ENCODE data around the gene MAF. TPM values are rescaled to one million over a fixed set of nuclear protein-coding genes. Genes with fewer than 3 reads are reported as not detected.

The MAF gene
- total RNA-seq, 1 donor from 2014 or later = 18.8 TPM

GRCh38 chr16:79562166-79562823 is 38.2 kb downstream of the MAF start:
- ATAC-seq (peak; percentile 27), DNase-seq (no peak)
- intact Hi-C loops (cut with micrococcal nuclease) = no loop called here

GRCh38 chr16:79561729-79562128 is 38.8 kb downstream of the MAF start:
- intact Hi-C loops (cut with micrococcal nuclease) = no loop called here
- ATAC-seq (no peak), DNase-seq (no peak)

- no peak for ATAC-seq
- no peak for DNase-seq
- intact Hi-C loops (cut with micrococcal nuclease) = no loop called here
Observed at GRCh38 chr16:79560923-79561322, 39.6 kb downstream of the MAF start.

- no peak for DNase-seq
- intact Hi-C loops (cut with micrococcal nuclease) = no loop called here
- ATAC-seq = no peak
Observed at GRCh38 chr16:79560318-79560717, 40.2 kb downstream of the MAF start.

GRCh38 chr16:79559532-79559931 is 41.0 kb downstream of the MAF start:
- ATAC-seq (no peak), DNase-seq (no peak)
- intact Hi-C loops (cut with micrococcal nuclease) = no loop called here

GRCh38 chr16:79557421-79557820 is 43.1 kb downstream of the MAF start:
- intact Hi-C loops (cut with micrococcal nuclease) = no loop called here
- no peak for DNase-seq

GRCh38 chr16:79554912-79555311 is 45.6 kb downstream of the MAF start:
- intact Hi-C loops (cut with micrococcal nuclease) = no loop called here
- no peak for DNase-seq
- no peak for ATAC-seq

More at GRCh38 chr16:79557421-79557820, 43.1 kb downstream of the MAF start:
- ATAC-seq = no peak

GRCh38 chr16:79550373-79550772 is 50.2 kb downstream of the MAF start:
- intact Hi-C loops (cut with micrococcal nuclease) = no loop called here
- ATAC-seq (no peak), DNase-seq (no peak)

- no peak for ATAC-seq
- intact Hi-C loops (cut with micrococcal nuclease) = no loop called here
- no peak for DNase-seq
Observed at GRCh38 chr16:79547085-79547484, 53.5 kb downstream of the MAF start.
